ENCODE results near the gene GAREM1.
"Not testable (repeated sequence)": the region's sequence is repeated elsewhere in the genome, so short reads cannot be mapped to it uniquely, and the experiment has no call there.

Gene GAREM1

GRCh38 chr18:32258558-32259204 lies 212.0 kb downstream of the GAREM1 start:
- no peak for DNase-seq (ENCODE audit: low read depth in 2 of 2, low spot score in 1 of 2)

- no peak for DNase-seq (ENCODE audit: low read depth in 2 of 2, low spot score in 1 of 2)
Observed at GRCh38 chr18:32258148-32258547, 212.5 kb downstream of the GAREM1 start.

- DNase-seq (ENCODE audit: low read depth in 2 of 2, low spot score in 1 of 2) = no peak
Observed at GRCh38 chr18:32257084-32257785, 213.4 kb downstream of the GAREM1 start.

DNA sequence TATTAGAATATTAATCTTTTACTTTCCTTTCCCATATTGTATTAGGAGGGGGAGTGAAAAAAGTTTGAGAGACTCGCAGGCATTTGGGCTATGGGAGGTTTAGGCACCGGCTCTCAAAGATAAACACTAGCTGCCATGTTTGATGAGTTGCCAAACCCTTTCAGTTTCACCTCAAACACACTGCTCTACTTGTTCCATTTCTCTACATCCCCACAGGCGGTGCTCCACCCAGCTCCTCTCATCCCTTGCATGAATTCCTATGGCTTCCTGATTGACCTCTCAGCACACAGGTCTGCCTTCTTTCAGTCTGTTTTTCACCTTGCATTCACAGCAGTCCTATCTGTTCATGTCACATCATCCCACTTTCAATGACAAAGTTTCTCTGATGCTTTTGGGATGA lies 215.1 kb downstream of the GAREM1 start:
- no peak for DNase-seq (ENCODE audit: low read depth in 2 of 2, low spot score in 1 of 2)

DNA sequence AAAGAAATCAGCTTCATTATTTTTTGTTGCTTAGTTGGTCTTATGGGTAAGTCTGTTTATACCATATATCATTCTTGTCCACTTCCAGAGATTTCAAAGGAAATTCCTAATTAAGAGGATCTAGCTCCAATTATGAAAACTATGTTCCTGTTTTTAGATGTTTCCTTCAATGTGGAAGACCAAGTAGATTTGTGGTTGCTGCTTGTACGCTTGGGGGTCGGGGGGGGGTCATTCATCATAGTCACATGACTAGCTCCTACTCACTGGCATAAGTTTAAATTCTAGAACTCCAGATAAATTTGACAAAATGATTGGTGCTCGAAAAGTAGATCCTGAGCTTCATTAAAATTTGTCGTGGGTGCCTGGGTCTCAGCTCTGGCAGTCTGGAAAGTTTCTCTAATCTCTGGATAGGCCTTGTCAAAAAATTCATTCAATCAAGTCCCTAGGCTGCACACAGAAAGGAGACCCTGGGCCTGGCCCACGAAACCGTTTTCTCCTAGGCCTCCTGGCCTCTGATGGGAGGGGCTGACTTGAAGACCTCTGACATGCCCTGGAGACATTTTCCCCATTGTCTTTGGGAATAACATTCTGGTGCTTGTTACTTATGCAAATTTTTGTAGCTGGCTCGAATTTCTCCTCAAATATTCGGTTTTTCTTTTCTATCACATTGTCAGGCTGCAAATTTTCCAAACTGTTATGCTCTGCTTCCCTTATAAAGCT lies 218.4 kb downstream of the GAREM1 start:
- no peak for DNase-seq (ENCODE audit: low read depth in 2 of 2, low spot score in 1 of 2)

GRCh38 chr18:32251466-32251865 lies 219.2 kb downstream of the GAREM1 start:
- DNase-seq (ENCODE audit: low read depth in 2 of 2, low spot score in 1 of 2) = no peak

DNA sequence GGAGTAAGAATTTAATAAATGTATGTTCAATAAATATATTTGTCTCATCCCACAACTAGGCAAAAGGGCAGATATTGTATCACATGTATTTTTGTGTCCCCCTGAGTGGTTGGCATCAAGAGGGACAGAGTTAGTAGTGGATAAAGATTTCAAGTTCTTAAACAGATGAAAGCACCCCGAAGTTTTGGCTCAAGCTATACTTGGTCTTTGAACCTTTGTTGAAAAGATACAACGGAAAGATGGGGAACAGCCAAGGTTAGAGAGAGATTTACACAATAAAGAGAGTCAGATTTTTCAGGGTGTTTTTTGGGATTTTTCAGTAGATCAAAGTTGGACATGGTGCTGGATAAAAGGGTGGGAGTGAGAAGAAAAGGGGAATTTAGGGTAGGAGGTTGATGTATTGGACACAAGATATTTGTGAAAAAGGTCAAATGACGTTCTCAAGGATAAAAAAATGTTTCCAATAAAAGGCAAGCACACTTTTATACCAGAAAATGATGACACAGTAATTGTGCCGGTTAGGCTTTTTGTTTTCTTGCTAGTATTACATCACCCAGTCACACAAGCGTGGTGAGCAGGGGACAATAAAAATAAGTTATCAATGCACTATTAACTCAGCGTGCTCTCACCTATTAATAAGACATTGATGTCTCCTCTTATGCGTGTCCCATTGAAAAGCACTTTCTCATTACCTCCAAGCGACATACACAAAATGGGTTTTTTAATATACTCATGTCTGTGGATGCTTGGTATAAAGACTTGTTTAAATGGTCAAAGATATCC lies 221.3 kb downstream of the GAREM1 start:
- DNase-seq (ENCODE audit: low read depth in 2 of 2, low spot score in 1 of 2) = no peak

DNA sequence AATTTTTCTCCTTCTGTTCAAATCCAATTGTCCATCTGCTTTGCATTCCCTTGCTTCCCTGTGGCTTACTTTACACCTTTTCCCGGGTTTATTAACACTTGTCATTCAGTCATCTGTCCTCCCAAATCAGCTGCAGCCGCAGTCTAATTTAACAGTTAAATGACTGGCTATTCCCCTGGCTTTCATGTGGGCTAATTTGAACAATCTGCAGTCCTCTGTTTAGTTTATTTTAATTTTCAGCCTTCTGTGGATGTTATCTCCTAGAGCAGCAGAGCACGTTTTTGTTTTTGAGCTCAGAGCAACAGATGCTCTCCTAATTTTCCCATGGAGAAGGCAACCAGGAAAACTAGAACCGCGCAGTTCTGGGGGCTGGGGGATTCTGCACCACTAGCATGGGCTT lies 225.8 kb downstream of the GAREM1 start:
- DNase-seq (ENCODE audit: low read depth in 2 of 2, low spot score in 1 of 2) = no peak

DNA sequence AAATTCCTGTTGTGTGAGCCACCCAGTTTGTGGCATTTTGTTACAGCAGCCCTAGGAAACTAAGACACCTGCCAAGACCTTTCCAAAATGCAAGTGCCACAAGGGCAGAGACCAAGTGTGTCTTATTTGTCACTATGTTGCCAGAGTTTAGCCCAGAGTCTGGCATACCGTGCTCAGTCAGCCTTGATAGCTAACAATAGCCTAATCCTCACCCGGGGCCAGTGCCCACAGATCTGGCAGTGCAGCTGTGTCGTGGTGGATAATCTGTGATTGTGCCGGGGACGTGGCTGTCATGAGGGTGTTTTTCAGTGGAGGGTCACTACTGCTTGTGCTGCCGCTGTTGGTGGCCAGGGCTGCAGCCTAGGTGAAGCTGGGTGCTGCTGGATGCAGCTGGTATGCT lies 227.3 kb downstream of the GAREM1 start:
- DNase-seq (ENCODE audit: low read depth in 2 of 2, low spot score in 1 of 2) = no peak

DNA sequence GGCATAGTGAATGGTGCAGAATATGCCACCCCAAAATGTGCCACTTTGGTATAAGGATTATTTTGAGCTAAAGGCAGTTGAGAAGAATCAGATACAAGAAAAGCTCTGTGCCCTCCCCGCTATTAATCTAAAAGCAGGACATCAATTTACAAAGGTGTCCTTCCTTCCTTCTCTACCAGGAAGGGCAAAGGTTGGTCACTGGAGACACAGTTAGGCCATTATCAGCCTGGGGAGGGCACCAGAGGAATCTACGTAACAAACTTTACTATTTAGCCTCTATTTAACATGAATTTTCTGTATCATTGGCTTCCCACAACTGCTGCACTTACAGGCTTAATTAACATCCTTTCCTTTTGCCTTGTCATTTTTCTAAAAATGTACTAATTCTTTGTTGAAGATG lies 228.3 kb downstream of the GAREM1 start:
- no peak for DNase-seq (ENCODE audit: low read depth in 2 of 2, low spot score in 1 of 2)

- DNase-seq (ENCODE audit: low read depth in 2 of 2, low spot score in 1 of 2) = no peak
Observed at GRCh38 chr18:32238635-32239268, 231.9 kb downstream of the GAREM1 start.

GRCh38 chr18:32237049-32237448 lies 233.6 kb downstream of the GAREM1 start:
- no peak for DNase-seq (ENCODE audit: low read depth in 2 of 2, low spot score in 1 of 2)

- not testable (repeated sequence) for DNase-seq (ENCODE audit: low read depth in 2 of 2, low spot score in 1 of 2)
Observed at GRCh38 chr18:32233348-32233747, 237.3 kb downstream of the GAREM1 start.

GRCh38 chr18:32219431-32220018 lies 251.2 kb downstream of the GAREM1 start:
- DNase-seq (ENCODE audit: low read depth in 2 of 2, low spot score in 1 of 2) = no peak

GRCh38 chr18:32216390-32216789 lies 254.3 kb downstream of the GAREM1 start:
- DNase-seq (ENCODE audit: low read depth in 2 of 2, low spot score in 1 of 2) = no peak

GRCh38 chr18:32213693-32214092 lies 257.0 kb downstream of the GAREM1 start:
- no peak for DNase-seq (ENCODE audit: low read depth in 2 of 2, low spot score in 1 of 2)

Measured in stimulated activated CD8-positive, alpha-beta memory T cell treated with anti-CD3 and anti-CD28 coated beads, Interleukin-4, amount 100 ng/mL, for 1 hour (primary cell).